GM12878 (cell line): ENCODE results near the gene TULP4. TPM values are rescaled to one million over a fixed set of nuclear protein-coding genes. Genes with fewer than 3 reads are reported as not detected.

Experiments used
- ATAC-seq: fragments of 200-7000 bp; cut with Tn5 transposase; 3 replicates; pipeline ENCODE4 v1.9.1; 2020; ENCODE audit warnings: mild to moderate bottlenecking, moderate library complexity
- BruUV-seq: library from RNA; stranded (reverse); fragments of 400-500 nt; replicated peaks from 2 replicates; lab custom pipeline; 2021; lab: Mats Ljungman, UMichigan
- CTCF ChIA-PET: fragments of 300-600 bp; sonication (Branson Sonifier 250); formaldehyde crosslinking; extraction: SDS; loops from one replicate; lab custom pipeline; 2021; ENCODE audit warnings: inconsistent platforms; lab: Yijun Ruan, JAX
- POLR2A ChIA-PET: fragments of 350-600 bp; formaldehyde crosslinking; extraction: SDS; loops from one replicate; lab custom pipeline; 2021; ENCODE audit warnings: inconsistent platforms; lab: Charles Lee
- RAD21 ChIA-PET: fragments of 300-600 bp; sonication (Branson Sonifier 250); formaldehyde crosslinking; loops from one replicate; lab custom pipeline; 2023; ENCODE audit warnings: antibody characterized with exemption; ENCODE audit not compliant: unreplicated experiment; lab: Charles Lee
- SMC1A ChIA-PET: fragments of 300-600 bp; sonication (Branson Sonifier 250); formaldehyde crosslinking; loops from one replicate; lab custom pipeline; 2023; ENCODE audit not compliant: unreplicated experiment, uncharacterized antibody; lab: Charles Lee
- DNase-seq: peaks from one replicate; pipeline ENCODE4 v3.0.0-alpha.2; 2011; ENCODE audit warnings: low read depth, low spot score
- FAIRE-seq: peaks from 3 replicates; lab custom pipeline; 2011; peaks lifted over from hg19 to GRCh38; lab: Jason Lieb, UNC
- H2AFZ ChIP-seq: 2 replicates; pipeline ENCODE4 v1.6.0; 2011; ENCODE audit warnings: low read depth, low read length, control low read depth; ENCODE audit not compliant: control insufficient read depth
- H3K27ac ChIP-seq: 2 replicates; pipeline ENCODE4 v1.5.1; 2011; ENCODE audit warnings: control low read depth; ENCODE audit not compliant: control insufficient read depth, insufficient read depth
- H3K27me3 ChIP-seq, 2 experiments: replicated peaks in 1 of 2; 2 replicates each; pipeline versions ENCODE4 v1.6.0 to v1.6.1; 2011; ENCODE audit warnings: low read length in 1 of 2; ENCODE audit not compliant: control insufficient read depth in 2 of 2, insufficient read depth in 2 of 2
- H3K36me3 ChIP-seq, 2 experiments: 2 replicates each; pipeline ENCODE4 v1.5.1; 2011; ENCODE audit warnings: low read length in 1 of 2; ENCODE audit not compliant: control insufficient read depth in 2 of 2, insufficient read depth in 2 of 2
- H3K4me1 ChIP-seq: 2 replicates; pipeline ENCODE4 v1.6.1; 2011; ENCODE audit warnings: mild to moderate bottlenecking, low read length, moderate library complexity, mixed read lengths; ENCODE audit not compliant: control insufficient read depth, insufficient read depth
- H3K4me2 ChIP-seq: 2 replicates; pipeline ENCODE4 v1.6.0; 2011; ENCODE audit warnings: control low read depth; ENCODE audit not compliant: control insufficient read depth, insufficient read depth
- H3K4me3 ChIP-seq: fragments of 200-600 bp; sonication (generic); 2 replicates; pipeline ENCODE4 v1.5.1; 2016
- H3K79me2 ChIP-seq: 2 replicates; pipeline ENCODE4 v1.6.0; 2011; ENCODE audit warnings: low read length; ENCODE audit not compliant: control insufficient read depth, insufficient read depth
- H3K9ac ChIP-seq: 2 replicates; pipeline ENCODE4 v1.8.0; 2011; ENCODE audit warnings: low read length, control low read depth, mixed read lengths; ENCODE audit not compliant: control insufficient read depth, insufficient read depth
- H3K9me3 ChIP-seq: replicated peaks from 3 replicates; pipeline ENCODE4 v1.5.1; 2011; ENCODE audit warnings: mild to moderate bottlenecking, low read length; ENCODE audit not compliant: control insufficient read depth, insufficient read depth
- H4K20me1 ChIP-seq: 2 replicates; pipeline ENCODE4 v1.6.0; 2011; ENCODE audit not compliant: control insufficient read depth, insufficient read depth
- BCL3 ChIP-seq: IDR thresholded peaks from 2 replicates; pipeline ENCODE4 v1.6.1; 2011; ENCODE audit warnings: borderline replicate concordance, low read depth, mild to moderate bottlenecking, moderate library complexity, low read length; ENCODE audit not compliant: insufficient read depth, poor library complexity, severe bottlenecking
- BHLHE40 ChIP-seq, 2 experiments: fragments of 450-650 bp in 1 of 2; IDR thresholded peaks; 2 replicates each; pipeline ENCODE4 v1.6.1; 2011 to 2017; ENCODE audit warnings: low read depth in 2 of 2, borderline replicate concordance in 1 of 2, improper control_type of control experiment in 1 of 2, low read length in 1 of 2, mild to moderate bottlenecking in 1 of 2
- ETV6 ChIP-seq, 2 experiments: fragments of 450-650 bp in 1 of 2; IDR thresholded peaks in 1 of 2; conservative IDR thresholded peaks in 1 of 2; 2 replicates each; pipeline ENCODE4 v1.6.1; 2014; ENCODE audit warnings: antibody characterized with exemption in 1 of 2, borderline replicate concordance in 1 of 2, low read depth in 1 of 2, mild to moderate bottlenecking in 1 of 2, moderate library complexity in 1 of 2
- FOXK2 ChIP-seq: fragments of 450-650 bp; IDR thresholded peaks from 2 replicates; pipeline ENCODE4 v1.6.1; 2017; ENCODE audit warnings: mild to moderate bottlenecking, moderate library complexity
- HDGF ChIP-seq: fragments of 450-650 bp; IDR thresholded peaks from 2 replicates; pipeline ENCODE4 v1.6.1; 2016; ENCODE audit warnings: antibody characterized with exemption
- NFXL1 ChIP-seq: fragments of 450-650 bp; IDR thresholded peaks from 2 replicates; pipeline ENCODE4 v1.6.1; 2017; ENCODE audit warnings: antibody characterized with exemption, mild to moderate bottlenecking, borderline replicate concordance
- NFYB ChIP-seq: IDR thresholded peaks from 2 replicates; pipeline ENCODE4 v1.6.1; 2011; ENCODE audit warnings: low read depth, mild to moderate bottlenecking, low read length, improper control_type of control experiment, moderate library complexity; ENCODE audit not compliant: insufficient read depth
- NRF1 ChIP-seq: conservative IDR thresholded peaks from 2 replicates; pipeline ENCODE4 v1.6.1; 2011; ENCODE audit warnings: mild to moderate bottlenecking, low read depth, low read length, improper control_type of control experiment
- PAX5 ChIP-seq: IDR thresholded peaks from 2 replicates; pipeline ENCODE4 v1.6.1; 2011; ENCODE audit warnings: low read depth, low read length, borderline replicate concordance
- RAD51 ChIP-seq: fragments of 450-650 bp; IDR thresholded peaks from 2 replicates; pipeline ENCODE4 v1.6.1; 2016; ENCODE audit warnings: moderate library complexity, mild to moderate bottlenecking, inconsistent platforms
- RCOR1 ChIP-seq: conservative IDR thresholded peaks from 2 replicates; pipeline ENCODE4 v1.6.1; 2012; ENCODE audit warnings: low read depth, low read length, improper control_type of control experiment
- SREBF2 ChIP-seq: IDR thresholded peaks from 2 replicates; pipeline ENCODE4 v1.6.1; 2012; ENCODE audit warnings: mild to moderate bottlenecking, low read length
- STAT1 ChIP-seq: fragments of 450-650 bp; conservative IDR thresholded peaks from 2 replicates; pipeline ENCODE4 v1.6.1; 2014; ENCODE audit warnings: antibody characterized with exemption, mild to moderate bottlenecking
- TCF3 ChIP-seq: IDR thresholded peaks from 2 replicates; pipeline ENCODE4 v1.6.1; 2012; ENCODE audit warnings: low read depth, mild to moderate bottlenecking, low read length, borderline replicate concordance; ENCODE audit not compliant: insufficient read depth
- USF2 ChIP-seq: IDR thresholded peaks from 2 replicates; pipeline ENCODE4 v1.6.1; 2011; ENCODE audit warnings: low read depth, low read length, improper control_type of control experiment, borderline replicate concordance
- ZNF207 ChIP-seq: fragments of 450-650 bp; IDR thresholded peaks from 2 replicates; pipeline ENCODE4 v1.6.1; 2014; ENCODE audit warnings: antibody characterized with exemption, mild to moderate bottlenecking, borderline replicate concordance
- ZNF622 ChIP-seq: fragments of 450-650 bp; IDR thresholded peaks from 2 replicates; pipeline ENCODE4 v1.6.1; 2017; ENCODE audit warnings: mild to moderate bottlenecking, inconsistent platforms
- in situ Hi-C: fragments of 300-500 bp; cut with MboI; formaldehyde crosslinking; loops from 9 replicates; pipeline ENCODE4 v1.14.3; 2018; ENCODE audit warnings: mixed read lengths
- intact Hi-C: fragments of 100-400 bp; cut with micrococcal nuclease; formaldehyde crosslinking; loops from one replicate; pipeline ENCODE4 v1.14.2; 2022; ENCODE audit not compliant: unreplicated experiment
- polyA plus RNA-seq, 11 experiments: library from polyadenylated mRNA; depleted of rRNA in 4 of 11; unstranded in 6 of 11; stranded (reverse) in 5 of 11; fragments of >200 nt; fragmentation: Nextera tagmentation in 4 of 11; fragmentation: Illumina TruSeq in 1 of 11; extraction: Ambion mirVana in 4 of 11; extraction: Trizol in 1 of 11; gene quantifications; 1 replicate in 1 of 11; 2 replicates in 10 of 11; pipeline versions ENCODE4 v1.2.1 to v1.2.3, GENCODE V29; 2011 to 2016; ENCODE audit warnings: inconsistent platforms in 2 of 11, missing spikeins in 2 of 11, low read depth in 1 of 11
- total RNA-seq, 4 experiments: library from RNA; depleted of rRNA in 3 of 4; stranded (reverse); fragments of >200 nt in 3 of 4; fragmentation: Illumina TruSeq in 1 of 4; extraction: Trizol in 1 of 4; gene quantifications; 2 replicates each; pipeline versions ENCODE4 v1.2.1 to v1.2.3, GENCODE V29; 2013 to 2021

TULP4 gene
- total and polyA plus RNA-seq, 10 of the 15 experiments (the other 5 are each of a cell fraction or from before 2014, with no cell fraction given), result 0.73 to 31.8 (median 14.0) TPM

GRCh38 chr6:158316022-158316421, 3.8 kb downstream of the TULP4 start (continued):
- TF ChIP-seq NFYB (no peak), RCOR1 (no peak)

GRCh38 chr6:158321960-158322359, 9.7 kb downstream of the TULP4 start:
- no TSS peak for BruUV-seq
- no peak overlapping the region; the same call in 1 of the 2 replicates for H3K27ac ChIP-seq
- H3K9me3 ChIP-seq, result no peaks in the 10 kb centered on the region
- H3K9ac ChIP-seq, result no peak overlapping the region
- no peak overlapping the region for H3K4me2 ChIP-seq
- H3K27me3 ChIP-seq, result no peaks in the 10 kb centered on the region
- H3K36me3 ChIP-seq, result no peaks in the 10 kb centered on the region
- H3K79me2 ChIP-seq, result peaks cover 21% of the 10 kb centered on the region
- intact Hi-C loops (loop anchor here (2.0 kb wide), 1 partner anchor 155 kb away; no protein-coding TSS in a partner anchor), in situ Hi-C loops (no loop called here)
- FAIRE-seq (no peak), DNase-seq (no peak), ATAC-seq (no peak)
- TF ChIP-seq NFXL1 (no peak), FOXK2 (no peak), NRF1 (no peak), SREBF2 (no peak), BCL3 (no peak), TCF3 (no peak), USF2 (no peak), ETV6 (conservative IDR thresholded peaks at IDR 0.05 in 1 of 2, IDR thresholded peaks at IDR 0.05 in 1 of 2; ENCODE audit: borderline replicate concordance in 1 of 2, low read depth in 1 of 2) (no peak), ZNF207 (no peak), STAT1 (no peak), HDGF (no peak), PAX5 (no peak), RAD51 (no peak), BHLHE40 (IDR thresholded peaks at IDR 0.05; ENCODE audit: borderline replicate concordance in 1 of 2, low read depth in 2 of 2, low read length in 1 of 2) (no peak), ZNF622 (no peak)
- H3K4me1 ChIP-seq, result peaks cover 28% of the 10 kb centered on the region
- H3K4me3 ChIP-seq, result no peak overlapping the region
- H2AFZ ChIP-seq, result no peak overlapping the region
- CTCF ChIA-PET, result no interaction called here
- H4K20me1 ChIP-seq, result no peaks in the 10 kb centered on the region
- POLR2A ChIA-PET, result no interaction called here
- SMC1A ChIA-PET, result interaction anchor here (0.5 to 2.5 kb wide), 4 partner anchors 12 to 108 kb away, joined by 3 to 6 read pairs (median 4); no protein-coding TSS in a partner anchor
- RAD21 ChIA-PET, result interaction anchor here (1.5 kb wide), 1 partner anchor 39 kb away, joined by 3 read pairs; no protein-coding TSS in a partner anchor
